Muscle of back (tissue), 13 donors: Measurements from ENCODE around the gene TM4SF4. TPM values are rescaled to one million over a fixed set of nuclear protein-coding genes. Genes with fewer than 3 reads are reported as not detected.
"Not testable (repeated sequence)": the region's sequence is repeated elsewhere in the genome, so short reads cannot be mapped to it uniquely, and the experiment has no call there.

Experiments
- DNase-seq, 3 donors: peaks; one replicate each; pipeline versions ENCODE4 v3.0.0 to v3.0.0-alpha.2; 2013
- long read RNA-seq, 9 donors: transcript quantifications; one replicate each; lab custom pipeline, GENCODE V29; 2026
- polyA plus RNA-seq, 10 donors: library from polyadenylated mRNA; unstranded; fragments of 120-200 nt; gene quantifications; one replicate each; pipeline ENCODE4 v1.2.1, GENCODE V29; 2013; ENCODE audit not compliant: insufficient read length in 10 of 10

Gene TM4SF4
- under 1 TPM in 2 of 10 donors, not detected in 8; 0.18 to 0.77 TPM for polyA plus RNA-seq
- long read RNA-seq, donor 1, result 0 reads
- long read RNA-seq, donor 2, result 0 reads
- long read RNA-seq, donor 3, result 0 reads
- long read RNA-seq, donor 4, result 0 reads
- long read RNA-seq, donor 5, result 0 reads
- long read RNA-seq, donor 6, partial matches to known transcripts, result 66 of 66 reads
- long read RNA-seq, donor 6, other reads (novel, unspliced or antisense), result 0 of 66 reads
- long read RNA-seq, donor 7, result 0 reads
- long read RNA-seq, donor 8, result 0 reads
- long read RNA-seq, donor 9, result 0 reads

GRCh38 chr3:149474250-149474817 is at the start of gene TM4SF4:
TSS of gene TM4SF4 (plus strand) at chr3:149474697. CDS start at chr3:149474878, 181 bp downstream.
- no peak for DNase-seq

GRCh38 chr3:149424918-149425317 is 49.6 kb upstream of the TM4SF4 start:
- no peak for DNase-seq

- no peak for DNase-seq
Observed at GRCh38 chr3:149426325-149426724, 48.2 kb upstream of the TM4SF4 start.

GRCh38 chr3:149428087-149428486 is 46.4 kb upstream of the TM4SF4 start:
- no peak for DNase-seq

- no peak for DNase-seq
Observed at GRCh38 chr3:149430216-149430615, 44.3 kb upstream of the TM4SF4 start.

- no peak for DNase-seq
Observed at GRCh38 chr3:149432149-149432548, 42.3 kb upstream of the TM4SF4 start.

GRCh38 chr3:149435996-149436885 is 38.3 kb upstream of the TM4SF4 start:
- DNase-seq, result no peak

- no peak for DNase-seq
Observed at GRCh38 chr3:149437286-149437685, 37.2 kb upstream of the TM4SF4 start.

GRCh38 chr3:149437710-149438109 is 36.8 kb upstream of the TM4SF4 start:
- no peak for DNase-seq

- DNase-seq, result no peak
Observed at GRCh38 chr3:149438981-149439380, 35.5 kb upstream of the TM4SF4 start.

GRCh38 chr3:149441642-149442041 is 32.9 kb upstream of the TM4SF4 start:
- DNase-seq, result no peak

GRCh38 chr3:149442043-149442442 is 32.5 kb upstream of the TM4SF4 start:
- DNase-seq, result no peak

GRCh38 chr3:149442851-149443544 is 31.5 kb upstream of the TM4SF4 start:
- peak in 1 of 3 donors; percentile 58 for DNase-seq

- no peak for DNase-seq
Observed at GRCh38 chr3:149443545-149443912, 31.0 kb upstream of the TM4SF4 start.

GRCh38 chr3:149444867-149445266 is 29.6 kb upstream of the TM4SF4 start:
- DNase-seq, result not testable (repeated sequence)

- DNase-seq, result peak in 1 of 3 donors; percentile 75
Observed at GRCh38 chr3:149448331-149448831, 26.1 kb upstream of the TM4SF4 start.

GRCh38 chr3:149449182-149449581 is 25.3 kb upstream of the TM4SF4 start:
- DNase-seq, result peak in 2 of 3 donors; percentile 55 to 73

- peak in 1 of 3 donors; percentile 47 for DNase-seq
Observed at GRCh38 chr3:149449799-149450198, 24.7 kb upstream of the TM4SF4 start.

- no peak for DNase-seq
Observed at GRCh38 chr3:149450281-149450680, 24.2 kb upstream of the TM4SF4 start.

GRCh38 chr3:149452036-149452435 is 22.5 kb upstream of the TM4SF4 start:
- no peak for DNase-seq

- DNase-seq, result no peak
Observed at GRCh38 chr3:149453140-149453805, 21.2 kb upstream of the TM4SF4 start.
